ENCODE results near the gene DHRS4.
A peak's percentile ranks its signal among the peaks of the same experiment; 100 is the strongest.
"Not testable (repeated sequence)": the region's sequence is repeated elsewhere in the genome, so short reads cannot be mapped to it uniquely, and the experiment has no call there.

DHRS4 gene

DNA sequence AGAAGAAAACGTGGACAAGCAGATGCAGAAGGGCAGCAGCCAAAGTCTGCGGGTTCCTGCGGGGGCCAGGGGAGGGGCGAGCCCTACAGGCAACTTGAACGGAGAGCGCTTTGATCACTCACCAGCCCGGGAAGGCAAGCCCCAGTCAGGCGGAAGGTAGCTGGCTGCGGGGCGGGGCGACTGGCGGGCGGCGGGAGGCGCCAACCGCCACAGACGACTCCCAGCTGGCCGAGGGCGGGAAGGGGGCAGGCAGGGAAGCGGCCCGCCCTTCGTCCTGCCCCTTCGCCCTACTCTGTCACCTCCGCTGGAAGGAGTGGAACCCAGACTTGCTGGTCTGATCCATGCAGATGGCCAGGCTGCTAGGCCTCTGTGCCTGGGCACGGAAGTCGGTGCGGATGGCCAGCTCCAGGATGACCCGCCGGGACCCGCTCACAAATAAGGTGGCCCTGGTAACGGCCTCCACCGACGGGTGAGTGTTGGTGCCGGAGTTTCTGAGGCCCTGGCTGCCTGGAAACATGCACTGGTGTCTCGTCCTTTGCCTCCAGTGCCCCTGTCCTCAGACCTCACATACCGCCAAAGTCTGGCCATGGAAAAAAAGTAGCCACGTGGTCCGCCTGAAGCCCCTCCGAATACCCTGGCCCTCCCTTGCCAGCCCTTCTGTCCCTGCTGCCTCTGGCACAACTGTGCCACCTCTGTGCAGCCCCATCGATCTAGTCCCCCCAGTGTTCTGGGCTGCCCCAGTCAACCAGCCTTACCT lies 35.2 kb downstream of the DHRS4 start, which contains the start of gene DHRS4L2:
Gene DHRS4L2, plus strand, starts transcription at position 323 of the 757 bp plus-strand sequence. Its CDS starts 19 bp downstream, at position 342.
- peak; percentile 37 for DNase-seq

GRCh38 chr14:23989734-23990445 lies 36.3 kb downstream of the DHRS4 start:
- DNase-seq, result peak; percentile 44

DNA sequence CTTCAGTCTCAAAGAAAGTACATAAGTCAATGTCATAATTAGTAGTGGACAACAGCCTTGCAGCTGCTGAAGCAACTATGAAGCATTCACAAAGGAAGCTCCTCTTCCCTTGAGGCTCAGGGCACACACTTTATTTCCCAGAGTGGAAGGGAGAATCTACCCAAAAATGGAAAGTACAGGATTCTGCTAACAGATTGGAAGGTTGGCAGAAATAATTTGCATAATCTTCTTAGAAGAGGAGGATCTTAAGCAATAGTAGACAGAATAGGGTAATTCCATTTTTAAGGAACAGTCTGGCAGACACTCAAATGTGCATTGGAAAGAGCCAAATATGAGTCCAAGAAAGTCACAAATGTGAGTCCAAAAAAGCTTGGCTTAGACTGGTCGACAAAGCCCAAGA lies 37.4 kb downstream of the DHRS4 start:
- not testable (repeated sequence) for DNase-seq

- not testable (repeated sequence) for DNase-seq
Measured at GRCh38 chr14:23993042-23993441, 39.5 kb downstream of the DHRS4 start.

- not testable (repeated sequence) for DNase-seq
Measured at GRCh38 chr14:23996009-23996408, 42.4 kb downstream of the DHRS4 start.

GRCh38 chr14:23996825-23997224 lies 43.3 kb downstream of the DHRS4 start:
- DNase-seq, result not testable (repeated sequence)

DNA sequence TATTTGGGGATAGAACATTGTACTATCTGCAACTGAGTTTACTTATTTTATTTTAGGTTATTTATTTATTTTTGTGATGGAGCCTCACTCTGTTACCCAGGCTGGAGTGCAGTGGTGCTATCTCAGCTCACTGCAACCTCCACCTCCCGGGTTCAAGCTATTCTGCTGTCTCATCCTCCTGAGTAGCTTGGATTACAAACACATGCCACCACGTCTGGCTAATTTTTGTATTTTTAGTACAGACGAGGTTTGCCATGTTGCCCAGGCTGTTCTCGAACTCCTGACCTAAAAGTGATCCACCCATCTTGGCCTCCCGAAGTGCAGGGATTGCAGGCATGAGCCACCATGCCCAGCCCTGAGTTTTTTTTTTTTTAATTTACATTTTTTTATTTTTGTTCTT lies 46.1 kb downstream of the DHRS4 start:
- not testable (repeated sequence) for DNase-seq

GRCh38 chr14:24001078-24001477 lies 47.5 kb downstream of the DHRS4 start:
- not testable (repeated sequence) for DNase-seq

GRCh38 chr14:24001679-24002078 lies 48.1 kb downstream of the DHRS4 start:
- DNase-seq, result not testable (repeated sequence)

- not testable (repeated sequence) for DNase-seq
Measured at GRCh38 chr14:24006471-24006816, 52.9 kb downstream of the DHRS4 start.

DNA sequence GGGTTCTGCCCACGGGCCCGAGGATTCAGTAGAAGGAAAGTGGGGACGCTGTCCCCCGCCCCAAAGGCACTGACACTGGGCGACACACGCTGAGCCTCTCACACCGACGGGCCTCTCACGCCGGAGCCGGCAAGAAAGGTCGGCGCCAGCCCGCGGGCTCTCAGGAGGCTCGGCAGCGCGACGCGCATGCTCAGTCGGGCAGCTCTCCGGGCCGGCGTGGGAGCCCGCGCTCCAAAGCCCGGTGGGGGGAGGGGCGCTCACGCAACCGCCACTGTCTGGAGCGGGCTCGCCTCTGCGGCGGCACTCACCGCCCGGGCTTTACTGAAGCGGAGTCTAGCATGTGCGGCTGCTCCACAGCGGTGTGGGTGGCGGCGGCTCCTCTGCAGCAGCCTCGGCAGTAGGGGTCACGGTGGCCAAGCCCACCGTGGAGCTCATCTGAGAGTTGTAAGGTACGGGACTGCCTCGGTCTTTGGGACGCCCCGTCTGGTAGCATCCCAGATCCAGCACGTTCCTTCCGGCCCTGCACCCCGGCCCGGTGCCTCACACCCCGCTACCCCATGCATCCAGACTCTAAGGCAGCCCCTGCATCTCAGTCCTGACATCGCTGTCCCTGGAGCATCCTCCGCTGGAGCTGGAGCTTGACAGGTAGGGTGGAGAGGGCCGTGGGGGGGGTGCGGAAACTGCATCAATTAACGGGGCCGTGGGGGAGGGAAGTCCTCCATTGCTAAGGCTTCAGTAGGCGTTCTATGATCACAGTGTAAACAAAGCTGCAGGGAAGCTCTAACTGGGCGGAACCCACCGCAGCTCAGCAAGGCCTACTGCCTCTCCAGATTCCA lies 53.5 kb downstream of the DHRS4 start:
- DNase-seq, result peak; percentile 12

GRCh38 chr14:24011051-24011450 lies 57.5 kb downstream of the DHRS4 start:
- DNase-seq, result no peak

GRCh38 chr14:24012726-24013273 lies 59.2 kb downstream of the DHRS4 start:
- not testable (repeated sequence) for DNase-seq

DNA sequence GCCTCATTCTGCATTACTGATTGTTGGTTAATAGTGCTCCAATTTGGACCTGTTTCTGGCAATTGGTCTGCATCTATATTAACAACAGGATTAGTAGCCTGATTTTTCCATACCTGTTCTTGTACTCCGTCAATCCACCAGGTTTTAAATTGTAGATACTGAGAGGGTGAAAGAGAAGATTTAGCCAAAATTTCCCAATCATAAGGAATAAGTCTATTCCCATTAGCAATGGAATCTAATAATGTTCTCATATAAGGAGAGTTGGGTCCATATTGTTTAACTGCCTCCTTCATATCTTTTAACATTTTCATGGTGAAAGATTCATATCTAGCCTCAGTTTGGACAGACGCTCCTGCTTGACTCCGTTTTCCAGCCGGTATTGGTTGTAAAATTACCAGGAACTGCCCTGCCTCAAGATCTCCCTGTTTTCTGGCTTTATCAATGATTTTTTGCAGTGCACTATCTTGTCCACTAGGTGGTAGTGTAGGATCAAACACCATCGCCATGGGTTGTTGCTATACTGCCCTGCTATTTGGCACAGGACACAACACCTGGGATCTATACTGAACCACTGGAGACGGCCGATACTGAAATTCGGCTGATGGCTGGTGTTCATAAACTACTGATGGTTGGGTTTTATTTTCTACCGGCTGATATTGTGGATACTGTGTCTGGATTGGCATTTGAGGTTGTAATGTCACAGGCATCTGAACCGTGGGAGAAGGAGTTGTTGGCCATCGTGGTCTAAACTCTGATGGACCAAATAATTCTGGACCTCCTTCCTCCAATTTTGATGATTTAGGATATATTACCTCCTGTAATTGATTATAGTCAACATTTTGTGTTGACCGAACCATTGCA lies 60.3 kb downstream of the DHRS4 start:
- DNase-seq, result peak; percentile 27

- not testable (repeated sequence) for DNase-seq
Measured at GRCh38 chr14:24015745-24016144, 62.2 kb downstream of the DHRS4 start.
